Stimulated activated CD8-positive, alpha-beta memory T cell treated with anti-CD3 and anti-CD28 coated beads, Interleukin-12 subunit alpha, Interleukin-12 subunit beta, amount 100 ng/mL, for 24 hours (primary cell): ENCODE measurements around the gene ESRP2.
A peak's percentile ranks its signal among the peaks of the same experiment; 100 is the strongest.

Experiments used
- DNase-seq: peaks from one replicate; pipeline ENCODE4 v3.0.0-alpha.2; 2020; ENCODE audit errors: extremely low read depth

Gene ESRP2

GRCh38 chr16:68235887-68236136 lies at the start of gene ESRP2:
Gene ESRP2, minus strand, starts transcription at chr16:68236127. Its CDS starts 82 bp downstream, at chr16:68236045.
- no peak for DNase-seq

DNA sequence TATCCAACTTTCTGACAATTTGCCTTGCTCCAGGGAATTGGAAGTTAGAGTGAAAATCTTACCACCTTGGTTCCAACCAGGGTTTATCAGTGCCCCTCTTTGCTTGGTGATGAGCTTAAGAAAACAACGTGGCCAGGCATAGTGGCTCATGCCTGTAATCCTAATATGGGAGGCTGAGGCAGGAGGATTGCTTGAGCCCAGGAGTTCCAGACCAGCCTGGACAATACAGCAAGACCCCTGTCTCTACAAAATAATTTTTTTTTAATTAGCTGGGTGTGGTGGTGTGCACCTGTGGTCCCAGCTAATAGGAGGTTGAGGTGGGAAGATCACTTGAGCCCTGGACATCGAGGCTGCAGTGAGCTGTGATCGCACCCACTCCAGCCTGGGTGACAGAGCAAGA lies 49.8 kb upstream of the ESRP2 start:
- no peak for DNase-seq

DNA sequence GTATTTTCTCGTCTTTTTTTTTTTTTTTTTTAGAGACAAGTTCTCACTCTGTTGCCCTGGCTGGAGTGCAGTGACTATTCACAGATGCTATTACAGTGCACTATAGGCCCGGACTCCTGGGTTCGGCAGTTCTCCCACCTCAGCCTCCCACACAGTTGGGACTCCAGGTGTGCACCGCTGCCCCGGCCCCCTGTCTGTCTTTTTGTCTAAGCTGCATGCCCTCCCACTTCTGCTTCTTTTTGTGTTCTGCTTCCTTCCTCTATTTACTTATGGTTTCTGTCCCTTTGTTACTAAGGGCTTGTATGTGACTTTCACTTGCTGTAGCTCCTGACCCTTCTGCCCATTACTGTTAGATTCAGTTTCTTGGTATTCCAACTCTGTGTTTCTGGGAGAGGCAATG lies 48.9 kb upstream of the ESRP2 start:
- DNase-seq: no peak

DNA sequence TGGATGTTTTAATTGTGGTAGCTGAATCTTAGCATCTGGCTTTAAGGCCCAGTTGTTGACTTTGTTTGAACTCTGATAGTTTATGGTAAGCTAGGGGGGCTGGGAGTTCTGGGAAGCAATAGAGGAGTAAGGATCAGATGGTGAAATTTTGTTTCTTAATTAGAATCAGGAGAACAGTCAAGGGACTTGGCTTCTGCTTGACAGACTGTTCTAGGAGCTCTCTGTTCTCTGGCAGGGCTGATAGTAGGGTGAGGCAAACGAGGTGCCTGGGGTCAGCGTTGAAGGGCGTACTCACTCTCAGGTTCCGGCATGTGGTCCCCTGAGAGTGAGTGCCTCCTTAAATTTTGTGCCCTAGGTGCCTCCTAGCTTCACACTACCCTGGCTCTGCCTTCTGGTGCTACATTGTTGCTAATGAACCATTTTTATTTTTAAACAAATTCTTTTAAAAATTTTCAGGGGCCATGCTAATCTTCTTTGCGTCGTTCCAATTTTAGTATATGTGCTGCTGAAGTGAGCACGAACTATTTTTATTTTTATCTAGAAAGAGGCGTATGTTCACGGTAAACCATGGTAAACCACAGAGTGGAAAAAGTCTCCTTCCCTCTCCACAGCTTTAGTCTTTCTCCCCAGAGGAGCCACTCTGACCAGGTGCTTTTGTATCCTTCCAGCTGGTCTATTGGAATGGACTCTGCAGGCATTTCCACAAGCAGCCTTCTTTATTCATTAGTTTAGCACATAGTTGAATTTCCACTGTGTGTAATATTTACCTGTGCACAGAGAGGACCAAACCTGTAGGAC lies 48.1 kb upstream of the ESRP2 start:
- no peak for DNase-seq

DNA sequence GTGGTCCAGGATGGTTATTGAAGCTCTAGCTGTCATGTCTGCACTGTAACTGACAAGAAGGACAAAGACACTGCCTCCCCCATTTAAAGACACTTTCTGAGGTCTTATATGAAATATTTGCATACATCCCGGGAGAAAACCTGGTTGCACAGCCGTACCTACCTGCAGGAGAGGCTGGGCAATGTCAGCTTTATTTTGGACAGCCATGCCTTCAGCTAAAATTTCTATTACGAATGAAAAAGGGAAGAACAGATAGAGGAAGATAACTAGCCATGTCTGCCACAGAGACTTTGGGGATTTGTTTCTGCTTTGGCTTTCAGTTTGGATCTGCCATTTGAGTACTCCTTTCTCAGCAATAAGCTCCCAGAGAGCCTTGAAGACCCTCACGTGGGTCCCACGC lies 47.4 kb upstream of the ESRP2 start:
- no peak for DNase-seq

- DNase-seq: no peak
Observed at GRCh38 chr16:68282064-68282452, 46.1 kb upstream of the ESRP2 start.

DNA sequence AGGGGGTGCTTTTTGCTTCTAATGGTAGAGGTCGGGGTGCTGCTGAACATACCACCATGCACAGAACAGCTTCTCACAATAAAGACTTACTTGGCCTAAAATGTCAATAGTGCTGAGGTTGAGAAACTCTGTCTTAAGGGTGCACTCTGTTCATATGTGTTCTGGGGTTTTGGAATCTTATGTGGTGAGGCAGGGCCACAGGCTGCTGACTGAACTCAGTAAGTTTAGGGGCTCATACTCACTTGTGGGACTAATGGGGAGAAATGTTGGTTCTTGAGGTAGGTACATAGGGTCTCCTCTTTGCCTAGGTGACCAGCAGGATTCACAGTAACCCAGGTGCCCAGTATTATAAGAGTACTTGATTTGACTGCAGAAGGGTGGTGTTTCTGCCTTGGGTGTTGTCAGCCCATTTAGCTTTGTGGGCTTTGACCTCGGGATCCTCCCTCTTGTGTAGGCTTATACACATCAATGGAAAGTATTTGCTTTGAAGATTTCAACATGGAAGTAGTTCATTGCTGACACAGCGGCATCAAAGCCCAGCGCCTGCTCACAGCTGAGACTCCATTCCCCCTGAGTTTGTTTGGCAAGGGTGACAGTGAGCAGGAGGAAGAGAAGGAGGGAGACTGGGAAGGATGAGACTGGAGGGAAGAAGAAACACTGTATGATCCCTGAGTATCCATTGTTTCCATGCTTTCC lies 45.6 kb upstream of the ESRP2 start:
- no peak for DNase-seq

DNA sequence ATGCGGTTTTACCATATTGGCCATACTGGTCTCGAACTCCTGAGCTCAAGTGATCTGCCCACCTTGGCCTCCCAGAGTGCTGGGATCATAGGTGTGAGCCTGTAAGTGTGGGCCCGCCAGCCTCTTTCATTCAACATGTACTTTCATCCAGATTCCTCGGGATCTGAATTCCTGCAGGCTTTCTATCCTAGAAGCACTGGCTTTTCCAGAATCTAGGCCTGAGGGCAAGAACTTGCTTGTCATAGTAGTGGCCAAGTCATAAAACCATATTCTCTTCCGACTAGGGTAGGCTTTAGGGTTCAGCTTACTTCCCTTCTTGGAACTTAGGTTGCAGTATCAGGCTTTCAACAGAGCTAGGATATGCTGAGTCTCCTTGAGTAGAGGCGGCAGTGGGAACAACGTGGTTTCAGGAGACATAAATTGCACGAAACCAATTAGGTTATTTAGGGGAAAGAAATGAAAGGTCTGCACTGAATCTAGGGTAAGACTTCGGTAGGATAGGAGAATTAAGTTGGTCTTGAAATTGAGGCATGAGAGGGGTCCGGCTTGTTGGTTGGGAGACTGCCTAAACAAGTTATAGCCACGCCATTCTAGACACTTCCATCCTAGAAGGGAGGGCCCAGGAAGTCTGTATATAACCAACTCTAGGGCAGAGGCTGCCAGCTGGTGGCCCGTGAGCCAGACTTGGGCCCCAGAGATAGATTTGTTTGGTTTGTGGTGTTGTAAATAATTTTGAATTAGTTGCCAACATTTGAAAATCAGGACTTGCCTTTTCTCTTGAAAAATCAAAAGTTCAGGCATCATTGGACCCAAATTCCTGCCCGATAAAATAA lies 44.0 kb upstream of the ESRP2 start:
- DNase-seq: no peak

DNA sequence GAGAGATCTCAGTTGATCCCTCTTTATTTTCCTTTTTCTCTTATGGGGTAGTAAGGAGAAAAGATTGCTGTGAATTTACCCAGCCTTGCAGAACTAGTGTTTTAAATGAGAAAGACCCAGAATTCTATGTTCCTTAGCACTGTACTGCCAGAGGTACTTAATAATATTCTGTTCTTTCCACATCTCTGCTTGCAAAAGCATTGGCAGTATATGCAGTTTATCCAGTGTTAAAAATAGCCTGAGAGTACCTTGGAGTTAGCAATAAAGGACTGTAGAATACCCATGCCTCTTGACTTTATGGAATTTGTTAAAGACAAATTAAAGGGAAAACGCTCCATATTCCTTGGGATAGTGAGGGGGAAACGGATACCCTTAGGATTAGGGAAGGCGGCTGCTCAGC lies 40.3 kb upstream of the ESRP2 start:
- DNase-seq: no peak

DNA sequence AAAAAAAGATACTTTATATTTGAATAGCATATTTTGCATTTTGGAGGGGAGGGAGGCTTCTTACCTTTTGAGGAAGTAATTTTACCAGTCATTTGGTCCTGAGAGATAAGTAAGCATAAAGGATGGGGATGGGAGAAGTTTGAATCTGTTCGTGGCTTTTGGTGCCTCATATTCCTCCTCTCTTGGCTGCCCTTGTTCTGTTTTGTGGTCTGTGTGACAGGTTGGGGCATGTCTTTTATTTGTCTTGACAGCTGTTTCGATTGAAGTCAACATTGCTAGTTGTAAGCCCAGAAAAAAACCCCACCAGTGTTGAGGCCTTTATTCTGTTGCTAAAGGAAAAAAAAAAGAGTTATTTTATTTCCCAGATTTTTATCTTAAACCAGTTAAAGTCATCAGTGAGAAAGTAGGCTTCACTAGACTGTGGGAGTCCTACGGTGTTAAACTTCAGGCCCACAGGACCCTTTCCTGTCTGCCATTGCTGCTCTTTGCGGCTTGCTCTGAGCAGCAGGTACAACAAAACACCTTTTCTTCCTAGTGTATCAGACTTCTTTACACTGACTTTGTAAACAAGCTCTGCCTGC lies 39.8 kb upstream of the ESRP2 start:
- DNase-seq: no peak

GRCh38 chr16:68274441-68274840 lies 38.5 kb upstream of the ESRP2 start:
- DNase-seq: no peak

- no peak for DNase-seq
Observed at GRCh38 chr16:68273896-68274295, 38.0 kb upstream of the ESRP2 start.

DNA sequence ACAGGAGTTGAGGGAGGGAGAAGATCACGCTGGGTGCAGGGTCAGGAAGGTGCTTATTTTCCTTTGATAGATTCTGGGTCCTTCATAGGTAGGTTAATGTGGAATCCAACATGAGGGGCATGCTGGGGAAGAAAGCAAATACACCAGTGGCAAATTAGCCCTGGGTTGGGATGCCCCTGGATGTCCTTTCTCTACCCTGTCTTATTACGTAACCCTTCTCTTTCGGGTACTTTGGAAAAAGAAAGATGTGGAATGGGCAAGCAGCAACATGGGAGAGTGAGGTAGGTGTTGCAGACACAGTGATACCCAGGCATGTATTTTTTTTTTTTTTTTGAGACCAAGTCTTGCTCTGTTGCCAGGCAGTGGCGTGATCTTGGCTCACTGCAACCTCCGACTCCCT lies 37.5 kb upstream of the ESRP2 start:
- no peak for DNase-seq

- DNase-seq: no peak
Observed at GRCh38 chr16:68272507-68273209, 36.7 kb upstream of the ESRP2 start.

DNA sequence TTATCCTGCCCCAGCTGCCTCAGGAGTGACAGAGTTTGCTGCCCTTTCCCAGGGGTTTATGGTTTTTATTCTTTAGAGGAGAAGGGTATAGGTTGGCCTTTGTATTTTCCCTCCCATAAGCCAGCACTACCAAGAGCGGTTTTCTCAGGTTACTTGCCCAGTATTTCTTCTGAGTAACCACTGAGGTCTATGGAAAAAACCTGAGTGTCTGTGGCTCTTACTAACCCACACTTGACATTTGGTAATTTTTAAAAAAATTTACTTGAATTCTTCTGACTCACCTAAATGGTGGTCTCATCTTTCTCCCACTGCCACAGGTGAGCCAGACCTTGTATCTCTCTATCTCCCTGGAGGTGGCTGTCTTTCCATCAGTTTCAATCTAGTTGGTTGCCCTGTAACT lies 34.4 kb upstream of the ESRP2 start:
- no peak for DNase-seq

DNA sequence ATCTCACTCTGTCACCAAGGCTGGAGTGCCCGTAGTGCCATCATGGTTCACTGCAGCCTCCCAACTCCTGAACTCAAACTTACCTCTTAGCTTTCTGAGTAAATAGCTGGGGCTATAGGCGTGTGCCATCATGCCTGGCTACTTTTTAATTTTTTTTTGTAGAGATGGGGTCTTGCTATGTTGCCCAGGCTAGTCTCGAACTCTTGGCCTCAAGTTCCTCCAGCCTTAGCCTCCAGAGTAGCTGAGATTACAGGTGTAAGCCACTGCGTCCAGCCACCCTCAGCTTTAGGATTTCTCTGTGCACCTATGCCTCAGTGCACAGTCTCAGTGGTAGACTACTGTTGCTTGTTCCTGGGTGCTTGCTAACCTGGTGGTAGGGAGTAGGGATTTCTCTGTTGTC lies 33.9 kb upstream of the ESRP2 start:
- DNase-seq: no peak

GRCh38 chr16:68267612-68268405 lies 31.9 kb upstream of the ESRP2 start:
- DNase-seq: no peak

- DNase-seq: no peak
Observed at GRCh38 chr16:68265078-68265920, 29.4 kb upstream of the ESRP2 start.

- peak; percentile 66 for DNase-seq
Observed at GRCh38 chr16:68264128-68265077, 28.5 kb upstream of the ESRP2 start, which contains the start of gene SLC7A6. Gene SLC7A6, plus strand, starts transcription at chr16:68264526. Its CDS starts 10,201 bp downstream, at chr16:68274727.
